Mesendoderm (in vitro differentiated cells): ENCODE data around the gene APBB1IP.

Experiments
- DNase-seq: peaks from one replicate; pipeline ENCODE4 v3.0.0; 2013
- H2AK5ac ChIP-seq: 2 replicates; pipeline ENCODE4 v1.6.1; 2013; ENCODE audit warnings: low read length, inconsistent platforms
- H2BK120ac ChIP-seq: 2 replicates; pipeline ENCODE4 v1.6.1; 2013; ENCODE audit warnings: low read depth, mild to moderate bottlenecking, low read length, moderate library complexity, mixed read lengths
- H2BK15ac ChIP-seq: replicated peaks from 2 replicates; pipeline ENCODE4 v1.6.1; 2013; ENCODE audit warnings: low read depth, mild to moderate bottlenecking, moderate library complexity
- H2BK5ac ChIP-seq: 2 replicates; pipeline ENCODE4 v1.6.1; 2013; ENCODE audit warnings: low read length, inconsistent platforms
- H3K18ac ChIP-seq: 2 replicates; pipeline ENCODE4 v1.6.1; 2013; ENCODE audit warnings: mild to moderate bottlenecking, low read length, mixed read lengths
- H3K23ac ChIP-seq: one replicate; pipeline ENCODE4 v1.6.1; 2013; ENCODE audit warnings: low read length
- H3K27ac ChIP-seq: 2 replicates; pipeline ENCODE4 v1.5.1; 2013; ENCODE audit warnings: low read depth, mild to moderate bottlenecking, inconsistent platforms, low read length, moderate library complexity
- H3K27me3 ChIP-seq: 2 replicates; pipeline ENCODE4 v1.6.1; 2013; ENCODE audit warnings: low read length, control low read depth, mild to moderate bottlenecking, inconsistent platforms; ENCODE audit not compliant: insufficient read depth, poor library complexity
- H3K36me3 ChIP-seq: 2 replicates; pipeline ENCODE4 v1.6.1; 2013; ENCODE audit warnings: low read length, inconsistent platforms; ENCODE audit not compliant: control insufficient read depth, insufficient read depth
- H3K4ac ChIP-seq: one replicate; pipeline ENCODE4 v1.6.1; 2013; ENCODE audit warnings: low read depth, mild to moderate bottlenecking, low read length, moderate library complexity
- H3K4me1 ChIP-seq: 2 replicates; pipeline ENCODE4 v1.6.1; 2013; ENCODE audit warnings: low read depth, low read length, inconsistent platforms; ENCODE audit not compliant: control insufficient read depth
- H3K4me2 ChIP-seq: 2 replicates; pipeline ENCODE4 v1.6.1; 2013; ENCODE audit warnings: low read length
- H3K4me3 ChIP-seq: 2 replicates; pipeline ENCODE4 v1.5.1; 2013; ENCODE audit warnings: mild to moderate bottlenecking, low read length
- H3K56ac ChIP-seq: one replicate; pipeline ENCODE4 v1.6.1; 2013; ENCODE audit warnings: low read length
- H3K79me1 ChIP-seq: 2 replicates; pipeline ENCODE4 v1.6.1; 2013; ENCODE audit warnings: low read length, inconsistent platforms
- H3K79me2 ChIP-seq: 2 replicates; pipeline ENCODE4 v1.6.1; 2013; ENCODE audit warnings: mild to moderate bottlenecking, low read length; ENCODE audit not compliant: control insufficient read depth, insufficient read depth
- H3K9ac ChIP-seq: 2 replicates; pipeline ENCODE4 v1.6.1; 2013; ENCODE audit warnings: low read length, inconsistent platforms
- H4K5ac ChIP-seq: one replicate; pipeline ENCODE4 v1.6.1; 2013; ENCODE audit warnings: low read length
- H4K8ac ChIP-seq: one replicate; pipeline ENCODE4 v1.6.1; 2013; ENCODE audit warnings: low read depth, mild to moderate bottlenecking, control low read depth, low read length, moderate library complexity
- WGBS: extraction: QIAGEN DNeasy Blood & Tissue Kit; methylation state at CpG from one replicate; pipeline ENCODE4 v1.1.7; 2013; ENCODE audit warnings: low lambda C conversion rate, missing lambda C conversion rate; ENCODE audit not compliant: insufficient coverage; ENCODE audit errors: extremely low coverage; 5-methylcytosine and 5-hydroxymethylcytosine counted together

APBB1IP gene

DNA sequence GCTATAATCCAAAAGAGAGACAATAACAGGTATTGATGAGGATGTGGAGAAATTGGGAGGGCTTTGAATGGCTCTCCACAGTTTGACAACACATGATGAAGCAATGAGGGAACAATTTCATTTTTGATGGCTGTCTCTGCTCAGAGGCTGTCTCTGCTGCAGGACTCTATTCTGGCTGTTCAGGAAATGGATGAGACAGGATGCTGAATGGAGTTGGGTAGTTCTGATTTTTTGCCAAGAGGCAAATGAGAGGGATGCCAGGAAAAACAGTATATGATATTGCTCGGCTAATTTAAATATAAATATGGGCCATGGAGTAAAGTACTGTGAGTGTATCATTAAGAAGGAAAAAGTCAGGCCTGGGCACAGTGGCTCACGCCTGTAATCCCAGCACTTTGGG, 16.8 kb downstream of the APBB1IP start:
- Histone ChIP-seq H3K18ac (no peak overlapping the region), H3K27me3 (no peaks in the 10 kb centered on the region), H3K79me1 (no peaks in the 10 kb centered on the region), H3K4me2 (no peak overlapping the region), H3K79me2 (no peaks in the 10 kb centered on the region), H3K56ac (no peak overlapping the region), H2BK15ac (no peak overlapping the region), H3K36me3 (no peaks in the 10 kb centered on the region), H3K27ac (no peak overlapping the region), H3K4ac (no peak overlapping the region), H4K8ac (no peak overlapping the region), H3K9ac (no peak overlapping the region), H3K4me3 (no peak overlapping the region), H3K4me1 (no peaks in the 10 kb centered on the region), H2BK5ac (no peak overlapping the region), H3K23ac (no peak overlapping the region), H2AK5ac (no peak overlapping the region), H4K5ac (no peak overlapping the region), H2BK120ac (no peak overlapping the region)
- WGBS: no CpG with 5 or more reads among the region's 2 CpGs
- no peak for DNase-seq

- Histone ChIP-seq H4K8ac (no peak overlapping the region), H3K18ac (no peak overlapping the region), H2BK120ac (no peak overlapping the region), H3K79me1 (no peaks in the 10 kb centered on the region), H3K4me2 (no peak overlapping the region), H3K4ac (no peak overlapping the region), H4K5ac (no peak overlapping the region), H3K4me3 (no peak overlapping the region), H3K4me1 (no peaks in the 10 kb centered on the region), H3K23ac (no peak overlapping the region), H3K27ac (no peak overlapping the region), H3K27me3 (no peaks in the 10 kb centered on the region), H2BK5ac (no peak overlapping the region), H3K79me2 (no peaks in the 10 kb centered on the region), H2BK15ac (no peak overlapping the region), H3K9ac (no peak overlapping the region), H3K56ac (no peak overlapping the region), H2AK5ac (no peak overlapping the region), H3K36me3 (no peaks in the 10 kb centered on the region)
- no peak for DNase-seq
- WGBS: no CpG with 5 or more reads among the region's 7 CpGs
Measured at GRCh38 chr10:26455567-26456315, 17.6 kb downstream of the APBB1IP start.

DNA sequence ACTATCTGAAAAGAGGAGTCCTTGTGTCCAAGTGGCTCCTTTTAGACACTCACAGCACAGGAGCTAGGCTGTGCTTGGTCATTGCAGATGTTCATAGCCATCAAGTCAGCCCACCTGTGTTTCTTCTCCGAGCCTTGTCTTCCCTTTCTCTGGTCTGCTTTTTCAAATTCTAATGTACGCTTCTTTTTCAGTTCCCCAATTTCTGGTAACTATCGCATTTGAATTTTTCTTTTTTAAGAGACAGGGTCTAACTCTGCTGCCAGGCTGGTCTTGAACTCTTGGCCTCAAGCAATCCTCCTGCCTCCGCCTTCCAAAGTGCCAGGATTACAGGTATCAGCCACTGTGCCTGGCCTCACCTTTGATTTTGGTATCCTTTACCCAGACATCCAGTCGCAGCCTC, 18.9 kb downstream of the APBB1IP start:
- no CpG with 5 or more reads among the region's 5 CpGs for WGBS

DNA sequence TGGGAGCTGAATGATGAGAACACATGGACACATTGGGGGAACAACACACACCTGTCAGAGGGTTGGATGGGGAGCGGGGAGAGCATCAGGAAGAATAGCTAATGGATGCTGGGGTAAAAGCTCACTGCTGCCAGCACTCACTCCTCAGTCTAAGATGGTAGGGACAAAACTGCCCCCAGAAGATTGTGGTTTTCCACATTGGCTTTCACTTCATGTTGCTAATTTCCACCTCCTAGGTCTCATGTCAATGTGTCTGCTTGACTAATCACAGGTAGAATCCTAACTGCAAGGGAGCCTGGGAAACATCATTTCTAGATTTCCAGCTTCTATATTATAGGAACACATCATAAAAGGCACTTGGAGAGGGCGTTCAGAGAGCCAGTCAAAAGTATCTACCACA, 22.6 kb downstream of the APBB1IP start:
- no peak overlapping the region for H2AK5ac ChIP-seq
- no peaks in the 10 kb centered on the region for H3K79me1 ChIP-seq
- H4K5ac ChIP-seq: no peak overlapping the region
- no peak overlapping the region for H3K9ac ChIP-seq
- no peaks in the 10 kb centered on the region for H3K27me3 ChIP-seq
- no peak overlapping the region for H3K56ac ChIP-seq
- no peaks in the 10 kb centered on the region for H3K79me2 ChIP-seq
- H3K4ac ChIP-seq: no peak overlapping the region
- no peak overlapping the region for H3K23ac ChIP-seq
- no peak overlapping the region for H3K4me3 ChIP-seq
- no peak overlapping the region for H3K27ac ChIP-seq
- no peak overlapping the region for H2BK5ac ChIP-seq
- no peak overlapping the region for H3K18ac ChIP-seq
- no peaks in the 10 kb centered on the region for H3K36me3 ChIP-seq
- H2BK120ac ChIP-seq: no peak overlapping the region
- H4K8ac ChIP-seq: no peak overlapping the region
- H3K4me2 ChIP-seq: no peak overlapping the region
- WGBS: no CpG with 5 or more reads among the region's 2 CpGs
- no peak overlapping the region for H2BK15ac ChIP-seq
- no peak for DNase-seq
- no peaks in the 10 kb centered on the region for H3K4me1 ChIP-seq

More for the DNA sequence above, 18.9 kb downstream of the APBB1IP start:
- DNase-seq: no peak
- H3K4me2 ChIP-seq: no peak overlapping the region
- no peaks in the 10 kb centered on the region for H3K36me3 ChIP-seq
- no peaks in the 10 kb centered on the region for H3K27me3 ChIP-seq
- no peak overlapping the region for H4K8ac ChIP-seq
- no peaks in the 10 kb centered on the region for H3K4me1 ChIP-seq
- H2BK5ac ChIP-seq: no peak overlapping the region
- H2AK5ac ChIP-seq: no peak overlapping the region
- H3K56ac ChIP-seq: no peak overlapping the region
- H4K5ac ChIP-seq: no peak overlapping the region
- H3K23ac ChIP-seq: no peak overlapping the region
- no peak overlapping the region for H2BK120ac ChIP-seq
- no peaks in the 10 kb centered on the region for H3K79me1 ChIP-seq
- H3K9ac ChIP-seq: no peak overlapping the region
- H3K79me2 ChIP-seq: no peaks in the 10 kb centered on the region
- H2BK15ac ChIP-seq: no peak overlapping the region
- H3K27ac ChIP-seq: no peak overlapping the region
- H3K18ac ChIP-seq: no peak overlapping the region
- H3K4me3 ChIP-seq: no peak overlapping the region
- no peak overlapping the region for H3K4ac ChIP-seq

DNA sequence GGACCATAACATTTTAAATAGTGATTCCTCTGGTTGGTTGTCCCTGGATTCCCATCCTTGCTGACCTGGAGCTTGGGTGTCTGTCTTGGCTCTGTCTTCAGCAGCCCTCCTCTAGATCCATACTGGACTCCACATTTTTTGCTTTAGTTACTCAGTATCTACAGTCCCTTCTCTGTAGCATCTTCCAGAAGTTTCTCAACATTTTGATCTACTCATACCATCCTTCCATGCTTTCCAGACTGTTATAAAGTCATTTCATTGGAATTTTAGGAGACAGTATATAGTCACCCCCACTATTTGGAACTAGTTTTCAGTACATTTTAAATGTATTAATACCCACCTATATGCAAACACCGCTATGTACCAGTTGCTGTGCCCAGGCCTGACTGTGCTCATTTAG, 25.8 kb downstream of the APBB1IP start:
- no peak overlapping the region for H3K4me3 ChIP-seq
- no CpG with 5 or more reads among the region's 1 CpG for WGBS
- no peaks in the 10 kb centered on the region for H3K36me3 ChIP-seq
- H3K27me3 ChIP-seq: no peaks in the 10 kb centered on the region
- no peak overlapping the region for H3K4me2 ChIP-seq
- H3K79me2 ChIP-seq: no peaks in the 10 kb centered on the region
- no peak overlapping the region for H3K27ac ChIP-seq
- no peak overlapping the region for H3K9ac ChIP-seq
- H3K4ac ChIP-seq: no peak overlapping the region
- no peak overlapping the region for H3K56ac ChIP-seq
- no peak overlapping the region for H2AK5ac ChIP-seq
- no peak overlapping the region for H2BK5ac ChIP-seq
- no peak overlapping the region for H2BK15ac ChIP-seq
- no peak overlapping the region for H3K23ac ChIP-seq
- no peak overlapping the region for H4K5ac ChIP-seq
- no peak overlapping the region for H3K18ac ChIP-seq
- H3K79me1 ChIP-seq: no peaks in the 10 kb centered on the region
- H3K4me1 ChIP-seq: no peaks in the 10 kb centered on the region
- no peak for DNase-seq
- H4K8ac ChIP-seq: no peak overlapping the region
- H2BK120ac ChIP-seq: no peak overlapping the region
